ENCODE results near the gene CNDP2.

The CNDP2 gene

GRCh38 chr18:74453642-74454198 lies 42.4 kb upstream of the CNDP2 start:
- no peak for DNase-seq (ENCODE audit: low read depth)
- TF ChIP-seq CTCF (IDR thresholded peaks at IDR 0.05; ENCODE audit: low read depth, low read length, missing control alignments): no peak
- no peak overlapping the region for H3K4me3 ChIP-seq (ENCODE audit: low read depth, low read length)

GRCh38 chr18:74454279-74454751 lies 41.8 kb upstream of the CNDP2 start:
- no peak for TF ChIP-seq CTCF (IDR thresholded peaks at IDR 0.05; ENCODE audit: low read depth, low read length, missing control alignments)
- no peak overlapping the region for H3K4me3 ChIP-seq (ENCODE audit: low read depth, low read length)
- DNase-seq (ENCODE audit: low read depth): no peak

- TF ChIP-seq CTCF (IDR thresholded peaks at IDR 0.05; ENCODE audit: low read depth, low read length, missing control alignments): no peak
- no peak for DNase-seq (ENCODE audit: low read depth)
- no peak overlapping the region for H3K4me3 ChIP-seq (ENCODE audit: low read depth, low read length)
Observed at GRCh38 chr18:74455386-74455785, 40.8 kb upstream of the CNDP2 start.

- H3K4me3 ChIP-seq (ENCODE audit: low read depth, low read length): no peak overlapping the region
- TF ChIP-seq CTCF (IDR thresholded peaks at IDR 0.05; ENCODE audit: low read depth, low read length, missing control alignments): no peak
- no peak for DNase-seq (ENCODE audit: low read depth)
Observed at GRCh38 chr18:74456017-74456348, 40.2 kb upstream of the CNDP2 start.

GRCh38 chr18:74456349-74457042 lies 39.7 kb upstream of the CNDP2 start:
- no peak for TF ChIP-seq CTCF (IDR thresholded peaks at IDR 0.05; ENCODE audit: low read depth, low read length, missing control alignments)
- H3K4me3 ChIP-seq (ENCODE audit: low read depth, low read length): no peak overlapping the region
- DNase-seq (ENCODE audit: low read depth): no peak

- no peak for DNase-seq (ENCODE audit: low read depth)
- TF ChIP-seq CTCF (IDR thresholded peaks at IDR 0.05; ENCODE audit: low read depth, low read length, missing control alignments): no peak
- no peak within 1 kb of the TSS for H3K4me3 ChIP-seq (ENCODE audit: low read depth, low read length)
Observed at GRCh38 chr18:74457043-74457724, 39.0 kb upstream of the CNDP2 start, which contains the start of gene DIPK1C. TSS of gene DIPK1C (minus strand) at chr18:74457308. CDS start at chr18:74457259, 49 bp downstream.

Measured in GM12864 (cell line).